ENCODE data around the gene RAD9B. TPM values are rescaled to one million over a fixed set of nuclear protein-coding genes. Genes with fewer than 3 reads are reported as not detected.

Gene RAD9B
- total and polyA plus RNA-seq, 12 donors, result 0.23 to 4.9 (median 1.00) TPM; not detected in 1

DNA sequence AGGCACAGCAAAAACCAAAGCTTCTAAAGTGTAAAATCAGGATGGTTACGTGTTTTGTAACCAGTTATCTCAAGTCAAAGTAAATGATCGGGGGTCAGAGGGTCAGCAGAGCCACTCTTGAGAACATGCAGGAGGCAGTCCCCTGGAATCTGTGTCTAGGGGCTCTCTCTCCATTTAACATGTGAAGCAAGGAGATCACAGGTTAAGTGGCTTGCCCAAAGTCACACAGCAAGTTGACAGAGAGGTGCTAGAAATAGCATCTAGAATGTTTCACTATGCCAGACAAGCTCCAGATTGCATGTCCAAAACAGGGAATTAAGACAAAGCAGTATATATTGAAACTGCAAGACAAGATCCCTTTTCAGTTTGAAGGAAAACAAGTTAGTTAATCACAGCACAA is 47.6 kb downstream of the RAD9B start:
- Histone ChIP-seq H3K36me3 (peaks cover 0 to 47% (median 0%) of the 10 kb centered on the region in 9 donors), H3K4me3 (no peak overlapping the region), H3K27ac (peak overlapping the region in 9 of 10 donors; percentile 26 to 75 (median 47)), H3K4me1 (peaks cover 0 to 74% (median 40%) of the 10 kb centered on the region in 9 donors), H3K27me3 (no peaks in the 10 kb centered on the region), H3K9me3 (no peaks in the 10 kb centered on the region)
- DNase-seq (no peak), ATAC-seq (peak in 5 of 8 donors; percentile 20 to 60 (median 46))
- intact Hi-C loops (cut with DNase I), result loop anchor here in 3 of 10 donors (5.0 kb wide), 2 partner anchors 33 to 53 kb away; partner anchors contain the start of gene PPTC7 (in 2 of the 3)
- WGBS, 2 donors, result 53 to 61% methylated on average over 2 of the region's 2 CpGs
- TF ChIP-seq, protein P1, sequence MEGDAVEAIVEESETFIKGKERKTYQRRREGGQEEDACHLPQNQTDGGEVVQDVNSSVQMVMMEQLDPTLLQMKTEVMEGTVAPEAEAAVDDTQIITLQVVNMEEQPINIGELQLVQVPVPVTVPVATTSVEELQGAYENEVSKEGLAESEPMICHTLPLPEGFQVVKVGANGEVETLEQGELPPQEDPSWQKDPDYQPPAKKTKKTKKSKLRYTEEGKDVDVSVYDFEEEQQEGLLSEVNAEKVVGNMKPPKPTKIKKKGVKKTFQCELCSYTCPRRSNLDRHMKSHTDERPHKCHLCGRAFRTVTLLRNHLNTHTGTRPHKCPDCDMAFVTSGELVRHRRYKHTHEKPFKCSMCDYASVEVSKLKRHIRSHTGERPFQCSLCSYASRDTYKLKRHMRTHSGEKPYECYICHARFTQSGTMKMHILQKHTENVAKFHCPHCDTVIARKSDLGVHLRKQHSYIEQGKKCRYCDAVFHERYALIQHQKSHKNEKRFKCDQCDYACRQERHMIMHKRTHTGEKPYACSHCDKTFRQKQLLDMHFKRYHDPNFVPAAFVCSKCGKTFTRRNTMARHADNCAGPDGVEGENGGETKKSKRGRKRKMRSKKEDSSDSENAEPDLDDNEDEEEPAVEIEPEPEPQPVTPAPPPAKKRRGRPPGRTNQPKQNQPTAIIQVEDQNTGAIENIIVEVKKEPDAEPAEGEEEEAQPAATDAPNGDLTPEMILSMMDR (IDR thresholded peaks at IDR 0.05), result no peak

DNA sequence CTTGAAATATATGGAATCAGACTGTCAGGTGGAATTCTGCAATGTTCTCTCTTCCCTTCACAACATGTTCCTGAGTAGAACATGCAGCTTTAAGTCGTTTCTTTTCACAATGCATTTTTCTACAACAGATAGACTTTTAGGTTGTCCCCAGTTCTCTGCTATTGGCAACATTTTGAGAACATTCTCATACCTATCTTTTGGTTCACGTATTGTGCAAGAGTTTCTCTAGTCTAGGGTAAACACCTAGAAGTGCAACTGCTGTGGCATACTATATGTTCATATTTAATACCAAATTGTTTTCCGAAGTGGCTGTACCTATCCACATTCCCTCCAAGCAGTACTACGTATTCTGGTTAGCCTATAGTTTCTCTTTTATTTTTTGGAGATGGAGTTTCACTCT is 48.9 kb downstream of the RAD9B start:
- Histone ChIP-seq H3K36me3 (peaks cover 0 to 35% (median 0%) of the 10 kb centered on the region in 9 donors), H3K4me3 (no peak overlapping the region), H3K27ac (peak overlapping the region in 4 of 10 donors; percentile 11 to 75 (median 42)), H3K9me3 (no peaks in the 10 kb centered on the region), H3K4me1 (peaks cover 0 to 78% (median 48%) of the 10 kb centered on the region in 9 donors), H3K27me3 (no peaks in the 10 kb centered on the region)
- DNase-seq, result no peak
- ATAC-seq, result no peak
- intact Hi-C loops (cut with DNase I), result loop anchor here in 2 of 10 donors (5.0 kb wide), 1 partner anchor 51 kb away; no protein-coding TSS in a partner anchor
- TF ChIP-seq, protein P1 (IDR thresholded peaks at IDR 0.05), result no peak
- 81 to 82% methylated on average over 4 of the region's 4 CpGs for WGBS, 2 donors

Other genes starting within 250 kb of the RAD9B start
- 1,000 to 10,000 TPM; 1,003 to 4,750 (median 1,632) TPM for gene ATP2A2, start 221.1 kb upstream of the RAD9B start, total RNA-seq
- 100 to 1,000 TPM; 316 to 678 TPM for gene ATP2A2, start 221.1 kb upstream of the RAD9B start, polyA plus RNA-seq
- gene ANAPC7, start 98.6 kb upstream of the RAD9B start, total RNA-seq, result 10 to 100 TPM; 28.9 to 42.6 (median 34.5) TPM
- gene ANAPC7, start 98.6 kb upstream of the RAD9B start, polyA plus RNA-seq, result 10 to 100 TPM; 36.0 to 54.6 TPM
- gene ARPC3, start 52.0 kb upstream of the RAD9B start, total RNA-seq, result 100 to 1,000 TPM in 2 of 10 donors, 10 to 100 TPM in 8; 71.9 to 168 (median 82.6) TPM
- 100 to 1,000 TPM; 195 to 212 TPM for gene ARPC3, start 52.0 kb upstream of the RAD9B start, polyA plus RNA-seq
- gene GPN3, start 34.1 kb upstream of the RAD9B start, total RNA-seq, result 10 to 100 TPM; 25.3 to 37.5 (median 31.1) TPM
- 10 to 100 TPM in 1 of 2 donors, 1 to 10 TPM in 1; 9.4 to 46.7 TPM for gene GPN3, start 34.1 kb upstream of the RAD9B start, polyA plus RNA-seq
- 1 to 10 TPM; 2.4 to 9.2 (median 5.4) TPM for gene FAM216A, start 33.5 kb upstream of the RAD9B start, total RNA-seq
- 10 to 100 TPM in 1 of 2 donors, 1 to 10 TPM in 1; 8.1 to 27.2 TPM for gene FAM216A, start 33.5 kb upstream of the RAD9B start, polyA plus RNA-seq
- gene VPS29, start 220 bp upstream of the RAD9B start, total RNA-seq, result 100 to 1,000 TPM in 2 of 10 donors, 10 to 100 TPM in 8; 83.7 to 117 (median 91.5) TPM
- gene VPS29, start 220 bp upstream of the RAD9B start, polyA plus RNA-seq, result 100 to 1,000 TPM in 1 of 2 donors, 10 to 100 TPM in 1; 84.0 to 175 TPM
- gene PPTC7, start 81.0 kb downstream of the RAD9B start, total RNA-seq, result 100 to 1,000 TPM in 1 of 10 donors, 10 to 100 TPM in 9; 66.0 to 162 (median 79.4) TPM
- 10 to 100 TPM; 18.9 to 20.4 TPM for gene PPTC7, start 81.0 kb downstream of the RAD9B start, polyA plus RNA-seq
- 10 to 100 TPM; 14.2 to 31.9 (median 25.2) TPM for gene TCTN1, start 111.8 kb downstream of the RAD9B start, total RNA-seq
- gene TCTN1, start 111.8 kb downstream of the RAD9B start, polyA plus RNA-seq, result 10 to 100 TPM; 16.2 to 49.6 TPM
- 10 to 100 TPM in 5 of 10 donors, 1 to 10 TPM in 5; 5.1 to 74.1 (median 9.0) TPM for gene HVCN1, start 186.8 kb downstream of the RAD9B start, total RNA-seq
- gene HVCN1, start 186.8 kb downstream of the RAD9B start, polyA plus RNA-seq, result 10 to 100 TPM; 15.4 to 17.9 TPM
- gene PPP1CC, start 240.6 kb downstream of the RAD9B start, total RNA-seq, result 100 to 1,000 TPM; 116 to 248 (median 137) TPM
- gene PPP1CC, start 240.6 kb downstream of the RAD9B start, polyA plus RNA-seq, result 10 to 100 TPM; 66.0 to 84.2 TPM